GM19452 (cell line): ENCODE results near the gene PLIN5.

Source experiments
- ATAC-seq: cut with Tn5 transposase; IDR thresholded peaks from one replicate; pipeline ENCODE4 v1.9.1; 2021; ENCODE audit not compliant: unreplicated experiment

PLIN5 gene

GRCh38 chr19:4524808-4525562 is 10.0 kb downstream of the PLIN5 start:
- ATAC-seq = no peak

- no peak for ATAC-seq
These were observed 11.5 kb downstream of the PLIN5 start for GRCh38 chr19:4523306-4524110.

- no peak for ATAC-seq
These were observed 12.6 kb downstream of the PLIN5 start for GRCh38 chr19:4522291-4523002.

GRCh38 chr19:4521888-4522242 is 13.2 kb downstream of the PLIN5 start:
- ATAC-seq = no peak

- ATAC-seq = no peak
These were observed 13.7 kb downstream of the PLIN5 start for GRCh38 chr19:4521170-4521887.

- no peak for ATAC-seq
These were observed 15.3 kb downstream of the PLIN5 start for GRCh38 chr19:4519521-4520277.

- ATAC-seq = no peak
These were observed 15.9 kb downstream of the PLIN5 start for GRCh38 chr19:4519172-4519496.

- ATAC-seq = no peak
These were observed 16.5 kb downstream of the PLIN5 start, which contains the start of gene PLIN4 for GRCh38 chr19:4518345-4519171. Gene PLIN4, minus strand, starts transcription at chr19:4518486. Its CDS starts 214 bp downstream, at chr19:4518272.

- no peak for ATAC-seq
These were observed 17.5 kb downstream of the PLIN5 start for GRCh38 chr19:4517451-4518057.

- ATAC-seq = no peak
These were observed 18.1 kb downstream of the PLIN5 start for GRCh38 chr19:4516939-4517300.

- no peak for ATAC-seq
These were observed 18.7 kb downstream of the PLIN5 start for GRCh38 chr19:4516199-4516938.

GRCh38 chr19:4515732-4516131 is 19.3 kb downstream of the PLIN5 start:
- ATAC-seq = no peak

- no peak for ATAC-seq
These were observed 21.8 kb downstream of the PLIN5 start for GRCh38 chr19:4513248-4513647.

- ATAC-seq = no peak
These were observed 23.0 kb downstream of the PLIN5 start for GRCh38 chr19:4512070-4512469.

- no peak for ATAC-seq
These were observed 23.5 kb downstream of the PLIN5 start for GRCh38 chr19:4511300-4512054.

GRCh38 chr19:4510435-4511255 is 24.4 kb downstream of the PLIN5 start:
- no peak for ATAC-seq

- no peak for ATAC-seq
These were observed 26.3 kb downstream of the PLIN5 start for GRCh38 chr19:4508698-4509097.
